Heart left ventricle (tissue), 13 donors: ENCODE results near the gene EPO.

ENCODE experiments used
- POLR2A ChIP-seq, 2 donors: fragments of 450-650 bp; IDR thresholded peaks; one replicate each; pipeline ENCODE4 v1.6.1; 2017; ENCODE audit warnings: antibody characterized with exemption in 2 of 2, mild to moderate bottlenecking in 2 of 2, moderate library complexity in 2 of 2
- TF ChIP-seq, protein P1 (sequence below), 12 donors: fragments of 200-600 bp; sonication (generic) in 4 of 12; IDR thresholded peaks; one replicate each; pipeline versions ENCODE4 v1.5.0 to v1.8.0; 2018 to 2022; ENCODE audit warnings: antibody characterized with exemption in 12 of 12, mild to moderate bottlenecking in 5 of 12
- donor health status: ischemic (EF 13 %, LVEDD 7.1; RV severe dilation, severe dysfunction).
- donor health status: DM: no; HTN: yes; CAD: no.
- donor health status: DM: no; HTN: no; CAD: no.
- donor health status: ischemic (EF 25% LVEDD 6.9; RV normal size, moderate dysfunction).
- donor health status: ischemic (EF 25% LVEDD 5.7; RV mildly dilated, moderate dysfunction).
- donor health status: ischemic (EF 35%, LVEDD 5.7; RV mildly dilated, moderate dysfunction).
- donor health status: nonischemic (EF 11% LVEDD 7.7; RV severe dilation, severe dysfunction).
- donor health status: DM: yes; HTN: yes; CAD: no.
- donor health status: PGD.
- donor health status: ischemic (EF 29% LVEDD 5.4; RV normal size, mild dysfunction).
- donor health status: nonischemic (EF 23%, LVEDD 6.1; RV moderate dilation, normal function).

DNA sequence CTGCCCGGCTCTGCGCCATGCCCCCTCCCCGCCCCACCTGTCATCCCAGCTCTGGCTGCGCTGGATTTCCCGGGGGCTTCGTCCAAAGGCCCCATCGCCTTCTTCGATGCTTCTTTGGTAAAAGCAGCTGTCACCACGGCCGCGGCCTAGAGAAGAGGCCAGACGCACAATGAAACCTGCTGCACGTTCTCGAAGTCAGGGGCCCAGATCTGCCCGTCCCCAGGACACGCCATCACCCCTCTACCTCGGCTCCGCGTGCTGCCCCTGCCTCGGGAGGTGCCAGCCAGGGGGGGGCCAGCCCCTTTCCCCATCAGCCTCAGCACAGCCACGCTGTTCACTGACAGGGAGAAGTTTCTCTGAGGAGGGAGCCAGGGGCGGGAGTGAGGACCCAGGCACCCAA lies 33.0 kb upstream of the EPO start:
- TF ChIP-seq, protein P1, sequence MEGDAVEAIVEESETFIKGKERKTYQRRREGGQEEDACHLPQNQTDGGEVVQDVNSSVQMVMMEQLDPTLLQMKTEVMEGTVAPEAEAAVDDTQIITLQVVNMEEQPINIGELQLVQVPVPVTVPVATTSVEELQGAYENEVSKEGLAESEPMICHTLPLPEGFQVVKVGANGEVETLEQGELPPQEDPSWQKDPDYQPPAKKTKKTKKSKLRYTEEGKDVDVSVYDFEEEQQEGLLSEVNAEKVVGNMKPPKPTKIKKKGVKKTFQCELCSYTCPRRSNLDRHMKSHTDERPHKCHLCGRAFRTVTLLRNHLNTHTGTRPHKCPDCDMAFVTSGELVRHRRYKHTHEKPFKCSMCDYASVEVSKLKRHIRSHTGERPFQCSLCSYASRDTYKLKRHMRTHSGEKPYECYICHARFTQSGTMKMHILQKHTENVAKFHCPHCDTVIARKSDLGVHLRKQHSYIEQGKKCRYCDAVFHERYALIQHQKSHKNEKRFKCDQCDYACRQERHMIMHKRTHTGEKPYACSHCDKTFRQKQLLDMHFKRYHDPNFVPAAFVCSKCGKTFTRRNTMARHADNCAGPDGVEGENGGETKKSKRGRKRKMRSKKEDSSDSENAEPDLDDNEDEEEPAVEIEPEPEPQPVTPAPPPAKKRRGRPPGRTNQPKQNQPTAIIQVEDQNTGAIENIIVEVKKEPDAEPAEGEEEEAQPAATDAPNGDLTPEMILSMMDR (IDR thresholded peaks at IDR 0.05) = no peak
- TF ChIP-seq POLR2A (IDR thresholded peaks at IDR 0.05) = no peak
